Activated CD4-positive, alpha-beta T cell treated with anti-CD3 and anti-CD28 coated beads, Interleukin-2, amount 50 U/mL, for 16 hours (primary cell): ENCODE results near the gene RAB18.
A peak's percentile ranks its signal among the peaks of the same experiment; 100 is the strongest.
"Not testable (repeated sequence)": the region's sequence is repeated elsewhere in the genome, so short reads cannot be mapped to it uniquely, and the experiment has no call there.

Experiments used
- DNase-seq: peaks from one replicate; pipeline ENCODE4 v3.0.0-alpha.2; 2020

Gene RAB18

DNA sequence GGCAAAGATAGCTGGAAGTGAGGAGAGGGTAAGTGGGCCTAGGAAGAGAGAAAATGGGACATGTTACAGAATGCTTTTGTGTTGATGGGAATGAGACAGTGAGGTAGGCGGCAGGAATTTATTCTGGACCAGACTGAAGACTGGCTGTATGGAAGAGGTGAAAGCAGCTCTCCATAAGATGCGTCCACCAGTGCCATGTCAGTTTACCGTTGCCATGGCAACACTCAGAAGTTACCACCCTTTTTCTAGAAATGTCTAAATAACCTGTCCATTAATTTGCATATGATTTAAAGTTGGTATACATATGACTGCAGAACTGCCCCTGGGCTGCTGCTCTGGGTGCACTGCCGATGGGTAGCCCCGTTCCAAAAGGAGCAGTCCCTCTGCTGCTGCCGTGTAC is 46.7 kb downstream of the RAB18 start:
- DNase-seq, result no peak

DNA sequence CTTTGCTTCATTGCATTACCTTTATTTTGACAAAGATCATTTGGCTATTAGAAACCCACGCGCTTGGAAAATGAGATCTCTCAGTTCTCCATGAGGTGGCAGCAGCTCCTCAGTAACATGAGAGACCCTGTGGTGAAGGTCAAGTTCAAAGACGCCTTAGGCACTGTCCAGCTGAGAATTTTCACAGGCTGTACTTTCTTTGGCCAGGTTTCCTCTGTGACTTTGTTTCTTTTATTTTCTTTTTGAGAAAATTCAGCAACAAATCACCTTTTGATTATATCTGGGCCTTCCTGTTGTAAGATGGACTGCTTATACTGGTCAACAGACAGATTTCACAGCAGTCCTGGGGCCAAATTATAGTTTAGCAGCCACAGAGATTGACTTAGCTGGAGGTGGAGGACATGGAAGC is 54.5 kb downstream of the RAB18 start:
- peak; percentile 41 for DNase-seq

DNA sequence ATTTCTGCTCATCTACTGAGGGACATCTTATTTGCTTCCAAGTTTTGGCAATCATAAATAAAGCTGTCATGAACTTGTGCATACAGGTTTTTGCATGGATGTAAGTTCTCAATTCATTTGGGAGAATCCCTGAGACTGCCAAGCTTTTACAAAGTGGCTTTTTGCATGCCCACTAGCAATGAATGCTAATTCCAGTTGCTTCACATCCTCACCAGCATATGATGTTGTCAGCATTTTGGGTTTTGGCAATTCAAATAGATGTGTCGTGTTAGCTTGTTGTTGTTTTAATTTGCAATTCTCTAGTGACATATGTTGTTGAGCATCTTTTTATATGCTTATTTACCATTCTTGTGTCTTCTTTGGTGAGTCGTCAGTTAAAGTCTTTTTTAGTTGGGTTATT is 57.2 kb downstream of the RAB18 start:
- DNase-seq, result no peak

DNA sequence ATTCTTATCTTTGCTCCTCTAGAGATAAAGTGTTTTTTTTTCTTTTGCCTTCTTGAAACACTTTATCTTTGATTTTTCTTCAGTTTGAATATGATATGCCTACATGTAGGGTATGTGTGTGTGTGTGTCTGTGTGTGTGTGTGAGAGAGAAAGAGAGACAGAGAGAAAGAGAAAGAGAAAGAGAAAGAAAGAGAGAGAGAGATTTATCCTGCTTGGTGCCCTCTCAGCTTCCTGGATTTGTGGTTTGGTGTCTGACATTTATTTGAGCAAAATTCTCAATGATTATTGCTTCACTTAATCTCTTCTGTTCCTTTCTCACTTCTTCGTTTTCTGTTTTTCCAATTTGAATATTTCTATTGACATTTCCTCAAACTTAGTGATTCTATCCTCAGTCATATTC is 60.3 kb downstream of the RAB18 start:
- DNase-seq, result no peak

DNA sequence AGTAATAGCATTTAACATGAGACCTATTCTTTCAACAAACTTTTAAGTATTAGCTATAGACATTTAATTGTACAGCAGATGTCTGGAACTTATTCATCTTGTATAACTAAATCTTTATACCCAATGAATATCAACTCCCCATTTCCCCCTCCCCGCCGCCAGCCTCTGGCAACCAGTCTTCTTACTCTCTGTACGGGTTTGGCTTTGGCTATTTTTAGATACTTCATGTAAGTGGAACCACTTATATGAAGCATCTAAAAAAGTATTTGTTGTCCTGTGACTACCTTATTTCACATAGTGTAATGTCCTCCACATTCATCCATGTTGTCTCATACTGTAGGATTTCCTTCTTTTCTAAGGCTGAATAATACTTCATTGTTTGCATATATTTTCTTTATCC is 60.8 kb downstream of the RAB18 start:
- DNase-seq, result no peak

DNA sequence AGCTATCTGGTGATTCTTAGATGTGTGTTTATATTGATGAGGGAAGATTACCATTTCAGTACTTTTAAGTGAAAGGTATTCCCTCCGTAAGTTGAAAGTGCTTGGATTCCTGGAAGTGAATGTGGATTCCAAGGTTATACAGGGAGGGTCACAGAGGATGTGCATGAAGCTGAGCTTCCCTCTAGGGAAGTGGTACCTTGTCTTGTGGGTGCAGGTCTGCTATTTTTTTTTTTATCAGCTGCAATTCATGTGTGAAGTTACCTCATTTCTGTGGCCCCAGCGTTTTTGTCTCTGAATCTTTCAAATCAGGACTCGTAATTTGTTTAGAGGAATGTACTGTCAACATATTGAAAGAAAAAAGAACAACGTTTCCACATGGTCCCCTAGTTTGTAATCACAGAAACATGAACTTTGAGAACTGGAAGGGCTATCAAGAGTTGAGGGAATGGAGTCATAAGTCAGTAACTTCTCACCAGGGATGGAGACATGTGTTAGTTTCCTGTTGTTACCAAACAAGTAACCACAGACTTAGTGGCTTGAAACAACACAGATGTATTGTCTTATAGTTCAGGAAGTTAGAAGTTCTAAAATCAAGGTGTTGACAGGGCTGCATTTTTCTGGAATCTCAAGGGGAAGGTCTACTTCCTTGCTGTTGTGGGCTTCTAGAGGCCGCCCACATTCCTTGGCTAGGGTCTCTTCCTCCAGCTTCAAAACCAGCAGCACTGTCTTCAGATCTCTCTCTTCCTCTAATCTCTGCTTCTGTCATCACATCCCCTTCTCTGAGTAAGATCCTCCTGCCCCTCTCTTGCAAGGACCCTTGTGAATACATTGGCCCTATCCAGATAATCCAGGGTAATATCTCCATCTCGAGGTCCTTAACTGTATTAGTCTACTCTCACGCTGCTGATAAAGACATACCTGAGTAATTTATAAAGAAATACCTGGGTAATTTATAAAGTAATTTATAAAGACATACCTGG is 64.4 kb downstream of the RAB18 start:
- peak; percentile 11 for DNase-seq

DNA sequence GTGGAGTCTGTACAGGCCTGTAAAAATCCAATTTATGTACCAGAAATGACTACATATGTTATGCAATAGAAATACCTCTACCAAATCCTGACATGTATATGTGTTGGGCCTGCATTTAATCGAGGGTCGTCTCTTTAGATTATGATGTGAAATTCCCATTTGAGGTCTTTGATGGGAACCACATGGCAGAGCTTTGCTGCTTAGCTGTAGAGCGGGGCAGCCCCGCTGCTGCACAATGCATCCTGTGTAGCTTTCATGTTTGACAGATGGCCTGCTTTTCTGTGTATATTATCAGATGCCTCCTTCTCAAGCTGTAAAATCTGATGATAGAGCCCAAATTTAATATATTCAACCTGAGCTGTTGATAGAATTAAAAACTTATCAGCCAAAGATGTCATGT is 65.8 kb downstream of the RAB18 start:
- no peak for DNase-seq

DNA sequence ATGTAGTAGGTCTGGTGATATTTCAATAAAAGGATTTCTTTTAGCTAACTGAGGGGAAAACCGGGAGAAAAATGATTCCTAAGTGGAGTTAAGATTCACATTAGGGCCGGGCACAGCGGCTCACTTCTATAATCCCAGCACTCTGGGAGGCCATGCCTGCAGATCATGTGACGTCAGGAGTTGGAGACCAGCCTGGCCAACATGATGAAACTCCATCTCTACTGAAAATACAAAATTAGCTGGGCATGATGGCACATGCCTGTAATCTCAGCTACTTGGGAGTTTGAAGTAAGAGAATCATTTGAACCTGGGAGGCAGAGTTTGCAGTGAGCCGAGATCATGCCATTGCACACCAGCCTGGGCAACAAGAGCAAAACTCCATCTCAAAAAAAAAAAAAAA is 72.9 kb downstream of the RAB18 start:
- DNase-seq, result not testable (repeated sequence)

DNA sequence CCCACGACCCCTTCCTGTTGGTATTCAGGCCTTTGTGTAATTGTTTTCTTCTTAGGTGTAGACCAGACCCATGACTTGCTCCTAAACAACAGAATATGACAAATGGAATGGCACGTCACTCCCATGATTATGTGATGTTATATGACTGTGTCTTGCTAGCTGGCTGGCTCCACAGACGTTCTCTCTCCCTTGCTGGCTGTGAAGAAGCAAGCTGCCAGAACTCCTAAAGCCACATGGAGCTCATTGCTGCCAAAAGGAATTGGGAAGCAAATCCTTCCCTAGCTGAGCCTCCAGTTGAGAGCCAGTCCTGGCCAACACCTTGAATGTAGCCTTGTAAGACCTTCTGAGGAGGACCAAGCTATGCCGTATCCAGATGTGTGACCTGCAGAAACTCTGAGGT is 74.2 kb downstream of the RAB18 start:
- no peak for DNase-seq

DNA sequence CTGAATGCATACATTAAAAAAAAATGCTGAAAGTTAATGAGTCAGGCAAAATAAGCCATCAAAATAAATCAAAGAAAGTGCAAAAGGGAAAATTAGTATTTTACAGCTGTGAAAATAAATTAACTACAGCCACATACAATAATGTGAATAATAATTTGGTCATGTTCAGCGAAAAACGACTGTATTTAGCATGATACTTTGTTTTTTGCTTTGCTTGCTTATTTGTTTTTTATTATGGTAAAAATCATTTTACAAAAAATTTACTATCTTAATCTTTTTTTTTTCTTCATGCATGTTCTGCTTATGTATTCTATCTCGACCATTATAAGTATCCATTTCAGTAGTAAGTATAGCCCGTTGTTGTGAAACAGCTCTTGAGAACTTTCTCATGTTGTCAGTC is 77.1 kb downstream of the RAB18 start:
- DNase-seq, result no peak

DNA sequence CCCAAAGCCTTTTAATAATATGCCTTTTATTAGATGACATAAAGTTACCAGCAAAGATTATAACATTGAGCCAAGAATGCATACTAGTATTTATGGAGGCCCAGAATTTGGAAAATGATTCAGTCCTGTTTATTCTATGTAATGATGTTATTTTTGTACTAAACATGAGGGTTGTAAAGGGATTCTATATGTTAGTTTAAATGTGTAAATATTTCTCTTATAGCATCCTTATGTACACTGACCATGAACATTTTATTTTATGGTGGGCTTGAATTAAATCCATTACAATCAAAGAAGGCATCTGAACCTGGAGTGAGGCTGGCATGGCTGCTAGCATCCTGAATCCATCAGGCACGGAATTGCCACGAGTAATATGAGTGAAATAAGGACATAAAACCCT is 80.2 kb downstream of the RAB18 start:
- DNase-seq, result no peak
